GM12878 (cell line): ENCODE measurements around the gene OSGIN1. TPM values are rescaled to one million over a fixed set of nuclear protein-coding genes. Genes with fewer than 3 reads are reported as not detected.

ENCODE experiments used
- ATAC-seq: fragments of 200-7000 bp; cut with Tn5 transposase; 3 replicates; pipeline ENCODE4 v1.9.1; 2020; ENCODE audit warnings: mild to moderate bottlenecking, moderate library complexity
- BruUV-seq: library from RNA; stranded (reverse); fragments of 400-500 nt; replicated peaks from 2 replicates; lab custom pipeline; 2021; lab: Mats Ljungman, UMichigan
- CTCF ChIA-PET: fragments of 300-600 bp; sonication (Branson Sonifier 250); formaldehyde crosslinking; extraction: SDS; loops from one replicate; lab custom pipeline; 2021; ENCODE audit warnings: inconsistent platforms; lab: Yijun Ruan, JAX
- POLR2A ChIA-PET: fragments of 350-600 bp; formaldehyde crosslinking; extraction: SDS; loops from one replicate; lab custom pipeline; 2021; ENCODE audit warnings: inconsistent platforms; lab: Charles Lee
- RAD21 ChIA-PET: fragments of 300-600 bp; sonication (Branson Sonifier 250); formaldehyde crosslinking; loops from one replicate; lab custom pipeline; 2023; ENCODE audit warnings: antibody characterized with exemption; ENCODE audit not compliant: unreplicated experiment; lab: Charles Lee
- SMC1A ChIA-PET: fragments of 300-600 bp; sonication (Branson Sonifier 250); formaldehyde crosslinking; loops from one replicate; lab custom pipeline; 2023; ENCODE audit not compliant: unreplicated experiment, uncharacterized antibody; lab: Charles Lee
- DNase-seq: peaks from one replicate; pipeline ENCODE4 v3.0.0-alpha.2; 2011; ENCODE audit warnings: low read depth, low spot score
- FAIRE-seq: peaks from 3 replicates; lab custom pipeline; 2011; peaks lifted over from hg19 to GRCh38; lab: Jason Lieb, UNC
- H2AFZ ChIP-seq: 2 replicates; pipeline ENCODE4 v1.6.0; 2011; ENCODE audit warnings: low read depth, low read length, control low read depth; ENCODE audit not compliant: control insufficient read depth
- H3K27ac ChIP-seq: 2 replicates; pipeline ENCODE4 v1.5.1; 2011; ENCODE audit warnings: control low read depth; ENCODE audit not compliant: control insufficient read depth, insufficient read depth
- H3K27me3 ChIP-seq, 2 experiments: replicated peaks in 1 of 2; 2 replicates each; pipeline versions ENCODE4 v1.6.0 to v1.6.1; 2011; ENCODE audit warnings: low read length in 1 of 2; ENCODE audit not compliant: control insufficient read depth in 2 of 2, insufficient read depth in 2 of 2
- H3K36me3 ChIP-seq, 2 experiments: 2 replicates each; pipeline ENCODE4 v1.5.1; 2011; ENCODE audit warnings: low read length in 1 of 2; ENCODE audit not compliant: control insufficient read depth in 2 of 2, insufficient read depth in 2 of 2
- H3K4me1 ChIP-seq: 2 replicates; pipeline ENCODE4 v1.6.1; 2011; ENCODE audit warnings: mild to moderate bottlenecking, low read length, moderate library complexity, mixed read lengths; ENCODE audit not compliant: control insufficient read depth, insufficient read depth
- H3K4me2 ChIP-seq: 2 replicates; pipeline ENCODE4 v1.6.0; 2011; ENCODE audit warnings: control low read depth; ENCODE audit not compliant: control insufficient read depth, insufficient read depth
- H3K4me3 ChIP-seq: fragments of 200-600 bp; sonication (generic); 2 replicates; pipeline ENCODE4 v1.5.1; 2016
- H3K79me2 ChIP-seq: 2 replicates; pipeline ENCODE4 v1.6.0; 2011; ENCODE audit warnings: low read length; ENCODE audit not compliant: control insufficient read depth, insufficient read depth
- H3K9ac ChIP-seq: 2 replicates; pipeline ENCODE4 v1.8.0; 2011; ENCODE audit warnings: low read length, control low read depth, mixed read lengths; ENCODE audit not compliant: control insufficient read depth, insufficient read depth
- H3K9me3 ChIP-seq: replicated peaks from 3 replicates; pipeline ENCODE4 v1.5.1; 2011; ENCODE audit warnings: mild to moderate bottlenecking, low read length; ENCODE audit not compliant: control insufficient read depth, insufficient read depth
- H4K20me1 ChIP-seq: 2 replicates; pipeline ENCODE4 v1.6.0; 2011; ENCODE audit not compliant: control insufficient read depth, insufficient read depth
- FOS ChIP-seq: IDR thresholded peaks from 3 replicates; pipeline ENCODE4 v1.6.1; 2011; ENCODE audit warnings: borderline replicate concordance; ENCODE audit not compliant: insufficient read length; ENCODE audit errors: extremely low read depth
- RB1 ChIP-seq: fragments of 450-650 bp; formaldehyde crosslinking; IDR thresholded peaks from 2 replicates; pipeline ENCODE4 v1.6.1; 2017; ENCODE audit warnings: mild to moderate bottlenecking, borderline replicate concordance
- SREBF2 ChIP-seq: IDR thresholded peaks from 2 replicates; pipeline ENCODE4 v1.6.1; 2012; ENCODE audit warnings: mild to moderate bottlenecking, low read length
- SUPT20H ChIP-seq: IDR thresholded peaks from 2 replicates; pipeline ENCODE4 v1.6.1; 2011; ENCODE audit warnings: low read depth, mild to moderate bottlenecking, low read length, moderate library complexity, borderline replicate concordance; ENCODE audit not compliant: control insufficient read depth
- TCF7 ChIP-seq: IDR thresholded peaks from 2 replicates; pipeline ENCODE4 v1.6.1; 2014; ENCODE audit warnings: antibody characterized with exemption, borderline replicate concordance
- WRNIP1 ChIP-seq: IDR thresholded peaks from 2 replicates; pipeline ENCODE4 v1.6.1; 2011; ENCODE audit warnings: low read depth, low read length, improper control_type of control experiment, borderline replicate concordance
- WGBS: methylation state at CpG from one replicate; pipeline ENCODE4 v1.1.6; 2016; ENCODE audit warnings: low lambda C conversion rate; ENCODE audit not compliant: insufficient replicate concordance, insufficient coverage; ENCODE audit errors: missing lambda C conversion rate; 5-methylcytosine and 5-hydroxymethylcytosine counted together
- in situ Hi-C: fragments of 300-500 bp; cut with MboI; formaldehyde crosslinking; loops from 9 replicates; pipeline ENCODE4 v1.14.3; 2018; ENCODE audit warnings: mixed read lengths
- intact Hi-C: fragments of 100-400 bp; cut with micrococcal nuclease; formaldehyde crosslinking; loops from one replicate; pipeline ENCODE4 v1.14.2; 2022; ENCODE audit not compliant: unreplicated experiment
- polyA plus RNA-seq, 11 experiments: library from polyadenylated mRNA; depleted of rRNA in 4 of 11; unstranded in 6 of 11; stranded (reverse) in 5 of 11; fragments of >200 nt; fragmentation: Nextera tagmentation in 4 of 11; fragmentation: Illumina TruSeq in 1 of 11; extraction: Ambion mirVana in 4 of 11; extraction: Trizol in 1 of 11; gene quantifications; 1 replicate in 1 of 11; 2 replicates in 10 of 11; pipeline versions ENCODE4 v1.2.1 to v1.2.3, GENCODE V29; 2011 to 2016; ENCODE audit warnings: inconsistent platforms in 2 of 11, missing spikeins in 2 of 11, low read depth in 1 of 11
- total RNA-seq, 4 experiments: library from RNA; depleted of rRNA in 3 of 4; stranded (reverse); fragments of >200 nt in 3 of 4; fragmentation: Illumina TruSeq in 1 of 4; extraction: Trizol in 1 of 4; gene quantifications; 2 replicates each; pipeline versions ENCODE4 v1.2.1 to v1.2.3, GENCODE V29; 2013 to 2021

Gene OSGIN1
- total and polyA plus RNA-seq, 10 of the 15 experiments (the other 5 are each of a cell fraction or from before 2014, with no cell fraction given) = 0.06 to 0.18 (median 0.13) TPM; not detected in 5

DNA sequence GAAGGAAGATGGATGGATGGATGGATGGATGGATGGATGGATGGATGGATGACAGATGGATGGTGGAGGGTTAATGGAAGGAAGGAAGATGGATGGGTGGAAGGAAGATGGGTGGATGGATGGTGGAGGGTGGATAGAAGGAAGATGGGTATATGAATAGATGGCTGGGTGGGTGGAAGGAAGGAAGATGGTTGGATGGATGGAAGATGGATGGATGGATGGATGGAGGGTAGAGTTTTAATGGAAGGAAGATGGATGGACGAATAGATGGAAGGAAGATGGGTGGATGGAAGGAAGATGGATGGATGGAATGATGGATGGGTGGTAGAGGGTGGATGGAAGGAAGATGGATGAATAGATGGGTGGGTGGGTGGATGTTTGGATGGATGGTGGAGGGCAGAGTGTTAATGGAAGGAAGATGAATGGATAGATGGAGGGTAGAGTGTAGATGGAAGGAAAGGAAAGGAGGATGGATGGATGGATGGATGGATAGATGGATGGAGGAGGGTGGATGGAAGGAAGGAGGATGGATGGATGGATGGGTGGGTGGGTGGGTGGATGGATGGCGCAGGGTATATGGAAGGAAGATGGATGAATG is 32.0 kb upstream of the OSGIN1 start:
- Histone ChIP-seq H3K27me3 (no peaks in the 10 kb centered on the region), H3K9ac (no peak overlapping the region), H3K36me3 (peaks cover 3 to 18% of the 10 kb centered on the region in 2 experiments; a peak in 2 of 4 replicates), H3K4me3 (no peak overlapping the region), H3K9me3 (no peaks in the 10 kb centered on the region), H2AFZ (no peak overlapping the region)
- CTCF ChIA-PET = no interaction called here
- intact Hi-C loops = loop anchor here (10.0 kb wide), 1 partner anchor 96 kb away; no protein-coding TSS in a partner anchor
- BruUV-seq = no TSS peak
- no peak for TF ChIP-seq WRNIP1
- TF ChIP-seq SREBF2 = no peak
- no peak for TF ChIP-seq FOS
- no peak for TF ChIP-seq SUPT20H
- no peak for TF ChIP-seq RB1
- TF ChIP-seq TCF7 = no peak
- TF ChIP-seq, all 136 proteins: peak for 0
- no peak overlapping the region for H3K27ac ChIP-seq
- WGBS = 27% methylated on average over 1 of the region's 2 CpGs
- in situ Hi-C loops = no loop called here
- ChIA-PET RAD21 (no interaction called here), POLR2A (no interaction called here), SMC1A (no interaction called here)
- no peaks in the 10 kb centered on the region for H3K4me1 ChIP-seq
- DNase-seq (no peak), ATAC-seq (no peak), FAIRE-seq (no peak)
- no peaks in the 10 kb centered on the region for H4K20me1 ChIP-seq
- H3K4me2 ChIP-seq = no peak overlapping the region
- H3K79me2 ChIP-seq = no peaks in the 10 kb centered on the region
